ENCODE results near the gene PPFIA2.

The PPFIA2 gene

DNA sequence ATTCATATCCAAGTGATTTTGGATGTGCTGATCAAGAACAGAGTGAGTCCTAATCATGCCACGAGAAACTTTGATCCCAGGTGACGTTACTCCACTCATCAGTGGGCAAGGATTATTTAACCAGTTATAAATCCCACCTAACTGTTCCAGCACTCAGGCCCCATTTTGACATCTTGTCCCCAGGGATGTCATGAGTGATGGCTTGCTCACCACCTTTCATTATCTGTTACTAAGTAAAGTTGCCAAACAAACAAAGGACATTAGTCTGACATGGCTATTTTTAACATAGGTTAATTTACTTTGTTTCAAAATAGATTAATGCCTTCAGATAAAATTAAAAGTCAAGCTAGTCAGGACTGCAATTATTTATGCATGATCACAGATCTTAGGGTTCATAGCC lies 425.3 kb downstream of the PPFIA2 start:
- no peak for DNase-seq

DNA sequence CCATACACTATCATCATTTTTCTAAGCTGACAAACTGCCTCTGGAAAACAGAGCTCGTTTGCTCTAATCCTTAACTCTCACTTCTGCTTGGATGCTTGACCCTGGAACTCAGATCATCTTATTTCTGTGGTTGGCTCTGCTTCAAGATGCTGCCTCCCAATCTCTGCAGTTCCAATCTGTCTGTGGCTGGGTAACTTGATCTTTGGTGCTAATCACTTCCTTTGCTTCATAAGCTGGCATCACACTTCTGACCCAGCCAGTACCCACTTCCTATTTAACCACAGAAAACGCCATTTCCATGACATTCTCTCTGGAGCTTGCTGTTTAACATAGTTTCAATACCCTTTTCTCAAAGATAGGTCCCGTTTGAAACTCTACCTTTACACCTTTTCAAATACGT lies 427.1 kb downstream of the PPFIA2 start:
- DNase-seq, result no peak

DNA sequence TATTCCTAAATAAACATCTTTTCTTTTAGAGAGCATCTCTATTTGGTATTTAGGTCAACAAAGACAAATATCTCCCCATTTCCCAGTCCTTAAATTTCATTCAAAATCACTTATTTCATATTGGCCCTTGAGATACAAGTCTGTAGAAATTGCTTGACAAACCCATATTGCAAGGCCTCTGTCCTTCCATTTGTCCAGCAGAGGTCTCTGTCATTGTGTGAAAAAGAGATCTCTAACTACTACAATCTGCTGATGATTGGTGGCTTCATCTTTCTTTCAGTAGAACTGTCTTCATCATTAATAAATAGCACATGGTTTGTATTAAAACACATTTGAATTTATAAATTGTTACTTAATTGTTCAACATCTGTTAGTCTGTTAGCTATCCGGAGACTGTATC lies 428.7 kb downstream of the PPFIA2 start:
- DNase-seq, result no peak

DNA sequence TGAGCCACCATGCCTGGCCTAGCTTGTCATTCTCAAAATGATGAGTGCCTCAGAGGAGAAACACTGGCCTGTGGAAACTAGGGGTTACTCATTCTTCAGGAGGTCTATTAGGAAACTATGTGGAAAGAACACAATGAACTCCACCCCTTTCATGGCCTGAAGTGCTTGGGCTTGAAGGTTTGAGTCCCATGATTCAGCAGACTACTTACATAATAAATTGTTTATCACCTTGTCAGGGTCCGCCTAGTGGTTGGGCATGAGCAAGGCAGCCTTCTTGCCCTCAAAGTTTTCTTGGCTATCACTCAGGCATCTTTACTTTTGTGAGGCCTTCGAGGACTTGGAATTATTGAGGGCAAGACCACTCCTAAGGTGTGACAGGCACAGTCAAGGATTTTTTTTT lies 430.1 kb downstream of the PPFIA2 start:
- no peak for DNase-seq

DNA sequence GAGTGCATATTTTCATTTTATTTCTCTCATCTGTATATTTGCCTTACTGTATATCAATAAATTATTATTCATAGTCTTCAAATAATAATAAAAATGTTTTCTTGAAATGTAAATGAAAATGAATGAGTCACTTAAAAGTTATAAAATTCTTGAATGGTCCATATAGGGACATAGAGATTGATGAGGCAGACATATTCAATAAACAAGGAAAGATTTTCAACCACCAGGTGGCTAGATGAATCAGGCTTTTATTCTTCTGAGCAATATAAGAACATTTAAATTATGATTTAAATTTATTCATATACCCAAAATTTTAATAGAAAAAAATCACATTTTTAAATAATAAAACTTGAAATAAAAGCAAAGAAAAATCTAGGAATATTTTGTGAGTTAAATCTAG lies 431.7 kb downstream of the PPFIA2 start:
- no peak for DNase-seq

DNA sequence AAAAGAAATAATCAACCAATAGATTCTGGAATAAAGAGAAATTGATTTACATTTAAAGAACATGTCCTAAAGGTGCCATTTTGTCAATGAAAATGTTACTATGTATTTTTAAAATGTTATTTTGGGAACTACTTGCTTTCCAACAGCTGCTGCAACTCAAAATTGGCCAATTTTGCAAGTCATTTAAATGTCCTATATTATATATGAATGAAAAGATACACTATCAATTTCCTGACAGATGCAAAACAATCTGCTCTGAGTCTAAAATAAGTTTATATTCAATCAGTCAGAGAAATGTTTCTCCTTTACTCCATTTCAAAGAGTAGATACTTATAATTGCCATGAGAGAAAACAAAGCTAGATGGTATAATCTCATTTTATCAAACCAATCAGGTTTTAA lies 434.1 kb downstream of the PPFIA2 start:
- no peak for DNase-seq

DNA sequence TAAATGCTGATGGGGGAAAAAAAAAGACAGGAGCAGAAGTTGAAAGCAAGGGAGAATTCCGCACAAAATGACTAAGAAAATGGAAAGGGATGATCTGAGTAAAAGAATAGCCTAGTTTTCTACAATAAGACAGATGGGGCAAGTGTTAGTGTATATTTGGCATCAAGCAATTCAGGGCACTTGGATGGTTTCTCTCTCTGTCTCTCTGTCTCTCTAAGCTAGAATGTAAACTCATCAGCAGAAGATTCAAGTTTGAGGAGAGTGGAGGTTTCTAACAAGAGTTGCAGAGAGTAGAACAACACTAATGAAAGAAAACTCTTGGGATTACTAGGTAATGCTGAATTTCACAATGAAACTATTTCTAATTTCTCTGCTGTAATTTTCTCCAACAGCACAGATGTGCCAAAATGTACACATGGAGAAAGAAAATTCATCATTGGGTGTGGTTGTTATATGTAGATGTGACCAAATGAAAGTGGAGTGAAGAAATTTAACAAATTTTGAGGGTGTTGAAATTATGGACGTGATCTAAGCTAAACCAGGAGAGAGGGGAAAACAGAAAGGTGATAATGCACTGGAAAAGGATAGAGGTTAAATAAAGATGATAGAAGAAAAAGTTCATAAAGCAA lies 444.1 kb downstream of the PPFIA2 start:
- DNase-seq, result no peak

DNA sequence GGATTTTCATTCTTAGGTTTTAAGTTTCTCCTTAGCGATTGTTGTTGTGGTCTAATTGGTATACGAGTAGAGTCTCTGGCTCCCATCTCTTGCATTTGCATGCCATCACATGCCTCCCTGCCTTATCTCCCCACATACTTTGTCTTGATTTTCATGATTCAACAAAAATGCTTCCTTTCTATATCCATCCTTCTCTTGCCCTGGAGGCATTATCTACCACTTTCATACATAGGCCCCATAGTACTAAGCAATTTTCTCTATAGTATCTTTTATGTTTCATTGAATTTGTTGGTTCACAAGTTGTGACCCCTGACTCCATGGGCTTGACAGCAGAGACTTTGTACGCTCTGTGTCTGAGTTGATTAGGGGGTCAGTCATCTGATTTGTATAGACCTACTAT lies 455.2 kb downstream of the PPFIA2 start:
- DNase-seq, result no peak

DNA sequence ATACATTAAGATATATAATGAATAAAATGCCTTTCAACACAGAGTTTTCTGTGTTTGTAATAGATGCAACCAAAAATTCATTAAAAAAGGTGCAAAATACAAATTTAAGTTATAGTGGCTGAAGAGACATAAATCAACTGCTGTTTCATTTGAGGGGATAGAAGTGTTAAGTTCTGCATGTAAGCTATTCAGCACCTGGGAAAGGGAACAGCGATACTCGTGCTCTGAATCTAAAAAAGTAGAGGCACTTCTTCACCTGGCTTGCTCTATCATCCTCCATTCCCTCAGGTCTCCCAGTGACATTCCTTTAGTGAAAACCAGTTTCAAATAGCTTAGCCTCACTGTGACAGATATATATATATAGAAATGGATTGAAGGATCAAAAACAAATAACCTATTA lies 458.7 kb downstream of the PPFIA2 start:
- DNase-seq, result no peak

DNA sequence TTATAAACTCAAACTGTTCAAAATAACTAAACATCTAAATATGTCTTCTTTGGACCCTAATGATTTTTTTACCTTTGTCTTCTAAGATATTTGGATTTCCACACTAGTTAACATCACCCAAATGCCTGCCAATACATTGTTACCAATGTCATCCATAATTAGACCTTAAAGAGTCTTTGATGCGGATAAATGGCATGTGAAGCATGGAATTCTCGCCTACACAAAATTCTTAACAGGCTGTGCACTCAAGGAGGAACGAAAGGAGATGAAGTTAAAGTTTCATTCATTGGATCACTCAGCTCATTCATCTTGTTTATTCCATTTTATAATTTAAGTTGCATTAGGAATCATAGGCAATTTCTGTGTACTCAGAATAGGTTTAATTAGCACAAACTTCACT lies 461.5 kb downstream of the PPFIA2 start:
- no peak for DNase-seq

DNA sequence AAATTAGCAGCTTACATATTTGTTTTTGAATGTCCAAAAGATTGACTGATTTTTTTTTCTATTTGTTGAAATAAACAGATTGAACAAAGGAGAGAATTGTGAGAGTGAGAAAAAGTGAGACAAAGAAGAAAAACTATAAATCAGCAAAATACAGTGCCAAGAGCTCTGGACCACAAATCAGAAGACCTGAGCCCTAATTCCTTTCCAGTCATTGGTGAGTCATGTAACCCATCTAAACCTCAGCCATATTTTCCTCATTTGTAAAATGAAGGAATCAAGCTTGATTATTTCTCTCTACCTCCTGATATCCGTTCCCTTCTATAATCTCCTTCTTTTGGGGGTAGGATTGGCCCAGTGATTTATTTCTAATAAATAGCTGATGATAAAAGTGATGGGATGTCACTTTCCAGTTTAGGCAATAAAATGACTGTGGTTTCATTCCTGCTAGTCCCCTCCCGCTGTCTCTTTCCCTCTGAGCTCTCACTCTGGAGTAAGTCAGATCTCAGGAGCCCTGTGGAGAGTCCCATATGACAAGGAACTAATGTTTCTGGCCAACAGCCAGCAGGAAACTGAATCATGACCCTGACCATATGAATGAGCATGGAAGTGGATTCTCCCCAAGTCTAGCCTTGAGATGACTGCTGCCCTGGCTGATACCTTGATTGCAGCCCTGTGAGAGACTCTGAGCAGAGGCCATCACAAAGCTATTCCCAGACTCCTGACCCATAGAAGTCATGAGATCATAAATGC lies 462.4 kb downstream of the PPFIA2 start:
- no peak for DNase-seq

DNA sequence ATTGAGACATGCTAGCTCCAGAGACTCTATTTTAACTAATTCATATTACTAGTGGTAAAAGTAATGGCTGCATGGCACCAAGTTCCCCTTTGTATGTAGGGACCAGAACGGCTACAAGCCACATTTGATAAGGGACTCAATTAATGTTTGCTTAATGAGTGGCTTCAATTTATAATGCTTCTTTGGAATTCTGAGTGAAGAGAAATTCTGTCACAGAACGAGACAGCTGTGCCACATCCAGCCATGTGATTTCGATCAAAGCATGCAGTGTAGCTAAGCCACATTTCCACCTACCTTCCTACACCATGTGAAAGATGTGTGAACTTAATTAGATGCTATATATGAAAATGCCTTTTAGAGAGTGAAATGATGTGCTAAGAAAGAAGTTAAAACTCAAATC lies 463.9 kb downstream of the PPFIA2 start:
- DNase-seq, result no peak

DNA sequence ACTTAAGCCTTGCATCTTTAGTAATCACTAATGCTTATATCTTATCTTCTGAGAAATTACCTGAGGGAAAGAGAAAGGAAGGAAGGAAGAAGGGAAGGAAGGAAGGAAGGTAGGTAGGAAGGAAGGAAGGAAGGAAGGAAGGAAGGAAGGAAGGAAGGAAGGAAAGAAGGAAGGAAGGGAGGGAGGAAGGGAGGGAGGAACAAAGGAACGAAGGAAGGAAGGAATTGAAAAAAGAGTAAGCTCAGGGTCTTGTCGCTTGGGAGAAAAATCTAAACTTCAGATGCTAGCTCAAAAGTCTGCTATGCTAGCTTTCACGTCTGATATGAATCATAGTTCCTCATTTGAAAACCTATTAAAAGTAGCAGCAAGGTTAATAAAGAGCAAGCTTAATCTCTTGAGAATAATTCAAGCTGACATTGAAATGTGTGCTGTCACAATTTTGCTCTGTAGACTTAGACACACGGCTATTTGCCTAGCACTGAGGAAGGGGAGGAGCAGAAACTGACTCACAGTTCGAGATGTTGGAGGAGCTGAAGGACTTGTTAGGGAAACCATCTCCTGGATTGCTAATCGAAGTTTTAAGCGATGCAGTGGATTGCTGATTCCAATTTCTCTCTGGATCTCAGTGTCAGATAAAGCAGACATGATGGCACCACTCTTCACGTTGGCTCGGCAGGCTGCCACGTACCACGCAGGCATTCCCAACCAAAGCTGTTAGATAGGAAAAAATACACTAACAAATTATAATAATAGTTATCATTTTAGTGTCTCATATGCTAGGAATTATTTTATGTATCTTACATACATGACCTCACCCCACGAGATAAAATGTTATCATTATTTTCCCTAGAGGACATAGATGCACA lies 464.6 kb downstream of the PPFIA2 start:
- no peak for DNase-seq

DNA sequence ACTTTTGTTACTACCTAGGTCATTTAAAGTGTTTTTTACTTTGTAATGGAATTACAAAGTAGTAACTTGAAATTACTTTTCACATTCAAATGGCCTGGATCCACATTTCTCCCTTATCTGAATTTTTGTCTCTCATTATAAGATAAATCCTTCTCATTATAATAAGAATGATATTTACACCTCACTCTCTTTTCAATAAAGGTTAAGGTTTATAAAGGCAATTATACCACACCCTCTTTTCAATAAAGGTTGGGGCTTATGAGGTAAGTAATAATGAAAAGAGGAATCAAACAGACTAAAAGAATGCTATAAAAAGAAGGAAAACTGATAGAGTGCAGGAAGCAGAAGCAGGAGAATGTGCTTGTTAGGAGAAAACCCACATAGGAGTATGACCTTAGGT lies 470.5 kb downstream of the PPFIA2 start:
- DNase-seq, result no peak

DNA sequence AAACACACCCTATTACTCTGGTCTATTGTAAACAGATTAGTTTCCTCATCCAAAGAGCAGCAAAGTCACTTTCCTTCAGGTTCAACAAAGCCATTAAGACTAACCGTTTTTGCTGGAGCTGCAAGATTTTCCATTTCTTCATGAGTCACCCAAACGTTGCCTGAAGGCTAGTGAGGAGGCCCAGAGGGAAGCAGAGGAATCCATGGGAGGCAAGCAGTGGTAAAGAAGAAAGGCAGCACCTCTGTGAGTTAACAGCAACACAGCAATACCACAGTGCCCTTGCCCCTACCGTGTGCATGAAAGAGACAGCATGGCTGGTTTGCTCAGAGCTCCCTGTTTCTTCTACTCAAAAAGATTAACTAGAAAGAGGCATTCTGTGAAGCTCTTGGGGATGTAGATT lies 475.0 kb downstream of the PPFIA2 start:
- DNase-seq, result no peak

DNA sequence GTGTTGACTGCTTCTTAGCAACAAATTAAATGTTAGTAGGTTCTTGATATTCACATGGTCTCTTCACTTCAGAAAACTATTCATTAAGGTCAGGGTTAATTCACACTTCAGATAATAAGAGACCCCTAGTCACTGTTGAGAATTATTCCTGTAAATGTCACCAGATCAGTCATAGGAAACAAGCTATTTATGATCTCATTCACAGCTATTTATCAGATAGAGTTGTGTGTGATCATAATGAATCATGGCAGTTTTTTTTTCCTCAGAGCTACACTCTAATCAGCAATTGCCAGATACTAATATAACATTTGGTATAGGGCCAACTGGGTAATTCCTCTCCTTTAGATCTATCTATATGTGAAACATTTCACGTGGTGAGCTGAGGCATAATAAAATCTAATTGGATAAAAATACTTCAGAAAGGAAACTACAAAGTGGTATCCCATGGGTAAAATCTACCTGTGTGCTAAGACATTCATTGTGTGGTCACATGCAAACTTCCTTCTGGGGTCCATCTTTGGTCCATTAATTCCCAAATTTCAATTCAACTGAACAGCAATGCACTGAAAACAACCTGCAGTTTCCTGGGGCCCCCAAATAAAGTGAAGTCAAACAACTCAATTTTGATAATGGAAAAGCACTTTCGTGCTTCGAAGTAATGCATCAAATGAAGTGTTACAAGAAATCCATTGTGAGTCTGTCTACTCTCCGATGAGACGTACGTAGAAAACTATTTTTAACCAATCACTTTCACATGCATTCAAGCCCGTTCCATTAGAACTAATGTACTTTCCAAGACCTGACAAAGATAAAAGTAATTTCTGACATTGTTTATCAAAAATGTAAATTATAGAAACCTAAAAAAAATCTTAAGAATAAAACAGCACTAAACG lies 484.3 kb downstream of the PPFIA2 start:
- DNase-seq, result no peak

DNA sequence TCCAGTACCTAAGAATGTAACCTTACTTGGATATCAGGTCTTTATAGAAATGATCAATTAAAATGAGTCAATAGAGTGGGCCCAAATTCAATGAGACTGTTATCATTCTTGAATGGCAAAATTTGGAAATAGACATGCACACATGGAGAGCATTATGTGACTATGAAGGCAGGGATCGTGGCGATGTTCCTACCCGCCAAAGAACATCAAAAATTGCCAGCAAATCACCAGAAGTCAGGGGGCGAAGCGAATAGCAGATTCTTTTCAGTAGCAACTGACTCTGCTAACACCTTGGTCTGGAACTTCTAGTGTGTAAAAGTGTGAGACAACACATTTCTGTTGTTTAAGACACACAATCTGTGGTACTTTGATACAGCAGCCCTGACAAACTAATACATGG lies 488.8 kb downstream of the PPFIA2 start:
- no peak for DNase-seq

DNA sequence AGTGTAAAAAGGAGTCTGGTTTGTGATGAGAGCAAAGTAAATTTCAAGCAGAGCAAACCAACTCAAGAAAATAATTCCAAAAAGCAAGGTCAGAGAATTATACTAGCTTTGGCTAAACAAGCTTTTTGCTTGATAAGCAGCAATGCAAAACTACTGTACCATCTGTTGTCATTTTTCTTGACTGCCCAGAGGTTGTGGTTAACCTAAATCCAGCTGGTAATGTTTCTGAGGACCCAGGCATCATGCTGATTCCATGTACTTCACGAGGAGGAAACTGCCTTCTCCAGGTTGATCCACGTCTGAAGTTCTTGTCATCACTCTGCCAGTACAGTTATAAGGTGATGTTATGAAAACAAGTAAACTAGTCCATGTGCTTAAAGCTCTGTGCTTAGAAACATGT lies 496.1 kb downstream of the PPFIA2 start:
- DNase-seq, result no peak

DNA sequence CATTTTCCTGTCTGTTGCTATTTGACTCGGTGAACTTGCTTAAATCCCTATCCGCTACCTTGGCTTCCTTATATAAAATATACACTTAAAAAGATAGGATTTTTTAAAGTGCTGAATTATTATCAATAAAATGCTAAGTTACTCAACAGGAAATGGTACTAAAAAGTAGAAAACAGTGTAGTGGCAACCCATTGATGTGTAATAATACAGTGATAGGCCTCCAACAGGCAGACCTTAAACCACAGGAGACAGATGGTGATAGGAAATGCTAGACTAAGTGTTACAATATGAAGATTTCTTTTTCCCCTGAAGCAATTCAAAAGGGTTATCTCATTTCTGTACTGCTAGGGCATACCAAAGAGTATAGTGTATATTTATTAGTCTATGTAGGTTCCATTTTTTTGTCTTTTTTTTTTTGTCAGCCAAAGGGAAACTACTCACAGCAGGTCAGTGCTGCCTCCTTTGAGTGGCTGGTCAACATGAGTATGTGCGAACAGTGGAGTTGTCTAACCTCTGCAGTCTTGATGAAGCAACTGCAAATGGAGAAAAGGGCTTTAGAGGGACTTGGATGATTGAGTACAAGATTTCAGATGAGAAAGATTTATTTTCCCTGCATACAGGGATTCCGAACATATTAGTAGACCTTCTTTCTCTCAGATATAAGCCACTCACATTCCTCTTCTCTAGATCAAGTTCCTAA lies 497.5 kb downstream of the PPFIA2 start:
- DNase-seq, result no peak

DNA sequence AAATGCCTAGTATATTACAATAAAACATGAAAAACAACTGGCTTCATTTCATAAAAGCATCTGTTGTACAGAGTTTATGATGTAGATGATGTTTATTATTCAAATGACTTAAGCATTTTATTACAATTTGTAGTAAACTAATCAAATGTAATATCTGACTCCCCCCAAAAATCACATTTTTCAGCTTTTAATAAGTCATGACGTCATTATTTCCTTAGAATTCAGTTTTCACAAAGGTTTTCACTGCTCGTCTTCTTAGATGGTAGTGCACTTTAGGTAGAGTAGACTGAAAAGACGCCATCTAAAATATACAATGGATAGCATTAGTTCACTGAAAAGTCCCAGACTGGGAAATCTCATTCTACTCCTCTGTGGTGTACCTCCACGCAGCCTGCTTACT lies 499.8 kb downstream of the PPFIA2 start:
- DNase-seq, result no peak

DNA sequence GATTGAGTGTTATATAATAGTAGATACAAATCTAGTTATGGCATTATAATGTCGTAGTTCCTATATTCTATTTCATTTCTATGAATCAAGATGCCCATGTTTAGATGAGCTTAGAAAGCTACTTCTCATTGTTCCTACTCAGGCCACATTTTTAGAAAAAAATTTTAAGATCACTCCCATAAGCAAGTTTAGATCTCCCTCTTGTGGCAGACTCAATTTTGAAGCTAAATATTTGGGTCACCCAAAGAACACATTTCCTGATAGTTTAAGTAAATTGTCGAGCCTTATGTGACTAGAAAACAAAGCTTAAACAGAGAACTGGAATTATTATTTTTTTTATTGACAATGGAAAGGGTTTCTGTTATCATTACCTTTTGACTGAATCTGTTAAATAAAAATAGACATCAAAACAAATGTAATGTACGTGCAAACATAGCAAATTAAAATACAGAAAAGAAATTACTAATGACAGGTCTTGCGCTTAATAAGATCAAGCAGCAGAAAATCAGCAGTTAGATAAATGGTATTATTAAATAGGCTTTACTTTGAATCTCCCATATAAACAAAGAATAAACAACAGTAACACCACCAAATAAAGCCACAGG lies 501.1 kb downstream of the PPFIA2 start:
- DNase-seq, result no peak

DNA sequence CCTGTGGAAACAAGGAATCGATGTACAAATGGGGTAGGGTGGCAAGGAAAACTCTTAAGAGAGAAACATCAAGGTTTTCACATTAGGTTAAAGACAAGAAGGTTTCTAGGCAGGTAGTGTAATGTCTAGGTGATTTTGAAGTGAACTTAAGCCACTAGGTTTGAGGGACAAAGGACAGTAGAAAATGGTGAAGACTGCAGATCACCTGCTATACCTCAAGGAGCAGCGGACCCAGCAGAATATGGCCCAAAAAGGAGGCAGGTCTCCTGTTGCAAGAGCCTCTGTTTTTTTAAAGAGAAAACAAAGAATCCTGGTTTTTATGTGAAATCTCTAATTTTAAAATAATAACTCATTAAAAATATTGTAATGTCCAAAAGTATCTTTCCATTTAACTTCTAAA lies 503.2 kb downstream of the PPFIA2 start:
- DNase-seq, result no peak
